Forelimb muscle (tissue), 1 donor: ENCODE data around the gene GINS2. TPM values are rescaled to one million over a fixed set of nuclear protein-coding genes. Genes with fewer than 3 reads are reported as not detected.

ENCODE experiments used
- DNase-seq: peaks from one replicate; pipeline ENCODE4 v3.0.0-alpha.2; 2013; ENCODE audit warnings: low read depth
- polyA plus RNA-seq: library from polyadenylated mRNA; unstranded; fragments of 120-200 nt; gene quantifications from one replicate; pipeline ENCODE4 v1.2.1, GENCODE V29; 2013; ENCODE audit not compliant: insufficient read length

The GINS2 gene
- polyA plus RNA-seq, 1 donor: 7.4 TPM

- no peak for DNase-seq
Measured at GRCh38 chr16:85667841-85668413, 20.8 kb downstream of the GINS2 start.

GRCh38 chr16:85667261-85667660 lies 21.5 kb downstream of the GINS2 start:
- no peak for DNase-seq

- DNase-seq: no peak
Measured at GRCh38 chr16:85665929-85666328, 22.8 kb downstream of the GINS2 start.

- no peak for DNase-seq
Measured at GRCh38 chr16:85665373-85665740, 23.4 kb downstream of the GINS2 start.

GRCh38 chr16:85664580-85665372 lies 24.0 kb downstream of the GINS2 start:
- DNase-seq: no peak

GRCh38 chr16:85663891-85664321 lies 24.8 kb downstream of the GINS2 start:
- DNase-seq: no peak

DNA sequence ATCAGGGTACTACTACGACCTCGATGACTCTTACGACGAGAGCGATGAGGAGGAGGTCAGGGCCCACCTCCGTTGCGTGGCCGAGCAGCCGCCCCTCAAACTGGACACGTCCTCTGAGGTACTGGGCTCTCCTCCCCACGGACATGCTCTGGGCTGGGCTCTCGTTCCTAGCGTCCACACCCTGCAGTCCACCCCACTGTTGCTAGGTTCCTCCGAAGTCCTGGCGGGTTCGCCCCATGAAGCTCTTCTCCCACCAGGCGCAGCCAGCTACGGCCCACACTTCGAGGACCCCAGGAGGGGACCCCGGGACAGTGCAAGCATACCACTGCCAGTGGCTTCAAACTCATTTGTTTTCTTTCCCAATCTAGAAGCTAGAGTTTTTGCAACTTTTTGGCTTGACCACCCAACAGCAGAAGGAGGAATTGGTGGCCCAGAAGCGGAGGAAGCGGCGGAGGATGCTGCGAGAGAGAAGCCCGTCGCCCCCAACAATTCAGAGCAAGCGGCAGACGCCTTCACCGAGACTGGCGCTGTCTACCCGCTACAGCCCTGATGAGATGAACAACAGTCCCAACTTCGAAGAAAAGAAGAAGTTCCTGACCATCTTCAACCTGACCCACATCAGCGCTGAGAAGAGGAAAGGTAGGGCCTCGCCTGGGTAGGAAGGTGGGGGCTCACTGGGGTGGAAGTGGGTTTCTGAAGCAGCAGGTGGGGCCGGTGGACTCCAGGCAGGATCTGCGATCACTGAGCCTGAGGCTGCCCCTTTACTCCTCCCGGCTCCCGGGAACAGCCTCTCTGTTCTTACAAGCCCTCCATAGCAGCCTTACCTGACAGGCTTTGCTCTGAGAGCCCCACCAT lies 25.6 kb downstream of the GINS2 start:
- DNase-seq: no peak

DNA sequence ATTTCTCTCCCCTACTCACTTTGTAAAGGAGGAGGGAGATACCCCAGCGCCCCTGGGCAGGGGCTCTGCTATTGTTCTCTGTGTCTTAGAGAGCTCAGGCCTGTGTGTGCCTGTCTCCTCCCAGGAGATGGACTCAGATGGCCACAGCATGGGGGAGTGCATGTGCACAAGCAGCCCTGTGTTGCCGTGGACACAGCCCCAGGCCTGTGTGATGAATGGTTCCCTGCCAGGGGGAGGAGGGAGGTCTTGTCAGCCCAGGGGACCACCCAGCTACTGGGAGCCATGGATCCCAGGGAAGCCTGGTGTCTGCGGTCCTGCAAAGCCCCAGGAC lies 26.3 kb downstream of the GINS2 start:
- no peak for DNase-seq

GRCh38 chr16:85661740-85662481 lies 26.8 kb downstream of the GINS2 start:
- no peak for DNase-seq

GRCh38 chr16:85660843-85661739 lies 27.7 kb downstream of the GINS2 start:
- no peak for DNase-seq

GRCh38 chr16:85659805-85660511 lies 28.8 kb downstream of the GINS2 start:
- no peak for DNase-seq

DNA sequence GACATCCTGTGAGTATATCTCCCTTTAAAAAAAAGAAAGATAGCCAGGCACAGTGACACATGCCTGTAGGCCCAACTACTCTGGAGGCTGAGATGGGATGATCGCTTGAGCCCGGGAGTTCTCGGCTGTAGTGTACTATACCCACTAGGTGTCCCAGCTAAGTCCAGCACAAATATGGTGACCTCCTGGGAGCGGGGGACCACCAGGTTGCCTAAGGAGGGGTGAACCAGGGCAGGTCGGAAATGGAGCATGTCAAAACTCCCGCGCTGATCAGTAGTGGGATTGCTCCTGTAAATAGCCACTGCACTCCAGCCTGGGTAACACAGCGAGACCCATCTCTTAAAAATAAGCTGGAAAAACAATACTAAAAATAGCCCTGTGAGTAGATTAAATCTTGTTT lies 29.4 kb downstream of the GINS2 start:
- no peak for DNase-seq

- DNase-seq: no peak
Measured at GRCh38 chr16:85658504-85659326, 30.0 kb downstream of the GINS2 start.

- DNase-seq: no peak
Measured at GRCh38 chr16:85657996-85658395, 30.8 kb downstream of the GINS2 start.

DNA sequence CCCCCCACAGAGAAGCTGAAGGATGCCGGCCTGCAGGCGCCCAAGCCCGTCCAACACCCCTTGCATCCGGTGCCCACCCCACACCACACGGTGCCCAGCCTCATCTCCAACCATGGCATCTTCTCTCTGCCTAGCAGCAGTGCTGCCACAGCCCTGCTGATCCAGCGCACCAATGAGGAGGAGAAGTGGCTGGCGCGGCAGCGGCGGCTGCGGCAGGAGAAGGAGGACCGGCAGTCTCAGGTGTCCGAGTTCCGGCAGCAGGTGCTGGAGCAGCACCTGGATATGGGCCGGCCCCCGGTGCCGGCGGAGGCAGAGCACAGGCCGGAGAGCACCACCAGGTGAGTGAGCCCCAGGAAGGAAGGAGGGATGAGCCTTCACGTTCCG lies 31.5 kb downstream of the GINS2 start:
- DNase-seq: no peak

GRCh38 chr16:85656351-85657266 lies 32.1 kb downstream of the GINS2 start:
- DNase-seq: no peak

GRCh38 chr16:85655216-85656129 lies 33.3 kb downstream of the GINS2 start:
- no peak for DNase-seq
